ENCODE data around the gene C9orf50. TPM values are rescaled to one million over a fixed set of nuclear protein-coding genes. Genes with fewer than 3 reads are reported as not detected.

Gene C9orf50
- total RNA-seq, 1 donor, result not detected

DNA sequence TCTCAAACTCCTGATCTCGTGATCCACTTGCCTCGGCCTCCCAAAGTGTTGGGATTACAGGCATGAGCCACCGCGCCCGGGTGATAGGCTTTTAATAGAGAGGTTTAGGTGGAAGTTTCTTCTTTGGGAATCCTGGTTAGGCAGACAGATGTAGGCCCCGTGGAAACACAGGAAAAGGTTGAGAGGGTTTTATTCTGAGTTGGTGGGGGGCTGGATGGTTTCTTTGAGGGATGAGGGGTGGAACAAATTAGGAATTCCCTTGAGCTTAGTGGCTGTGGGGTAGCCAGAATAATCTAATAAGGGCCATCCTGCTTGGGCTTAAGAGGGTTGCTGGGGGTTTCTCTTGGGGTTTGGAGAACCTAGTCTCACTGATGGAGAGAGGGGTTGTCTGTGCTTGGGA lies 30.4 kb downstream of the C9orf50 start:
- TF ChIP-seq, protein P1, sequence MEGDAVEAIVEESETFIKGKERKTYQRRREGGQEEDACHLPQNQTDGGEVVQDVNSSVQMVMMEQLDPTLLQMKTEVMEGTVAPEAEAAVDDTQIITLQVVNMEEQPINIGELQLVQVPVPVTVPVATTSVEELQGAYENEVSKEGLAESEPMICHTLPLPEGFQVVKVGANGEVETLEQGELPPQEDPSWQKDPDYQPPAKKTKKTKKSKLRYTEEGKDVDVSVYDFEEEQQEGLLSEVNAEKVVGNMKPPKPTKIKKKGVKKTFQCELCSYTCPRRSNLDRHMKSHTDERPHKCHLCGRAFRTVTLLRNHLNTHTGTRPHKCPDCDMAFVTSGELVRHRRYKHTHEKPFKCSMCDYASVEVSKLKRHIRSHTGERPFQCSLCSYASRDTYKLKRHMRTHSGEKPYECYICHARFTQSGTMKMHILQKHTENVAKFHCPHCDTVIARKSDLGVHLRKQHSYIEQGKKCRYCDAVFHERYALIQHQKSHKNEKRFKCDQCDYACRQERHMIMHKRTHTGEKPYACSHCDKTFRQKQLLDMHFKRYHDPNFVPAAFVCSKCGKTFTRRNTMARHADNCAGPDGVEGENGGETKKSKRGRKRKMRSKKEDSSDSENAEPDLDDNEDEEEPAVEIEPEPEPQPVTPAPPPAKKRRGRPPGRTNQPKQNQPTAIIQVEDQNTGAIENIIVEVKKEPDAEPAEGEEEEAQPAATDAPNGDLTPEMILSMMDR (IDR thresholded peaks at IDR 0.05; ENCODE audit: insufficient read depth, low read length), result no peak
- no peak overlapping the region for H3K4me3 ChIP-seq (ENCODE audit: low read depth, low read length)
- DNase-seq (ENCODE audit: low read depth), result no peak

DNA sequence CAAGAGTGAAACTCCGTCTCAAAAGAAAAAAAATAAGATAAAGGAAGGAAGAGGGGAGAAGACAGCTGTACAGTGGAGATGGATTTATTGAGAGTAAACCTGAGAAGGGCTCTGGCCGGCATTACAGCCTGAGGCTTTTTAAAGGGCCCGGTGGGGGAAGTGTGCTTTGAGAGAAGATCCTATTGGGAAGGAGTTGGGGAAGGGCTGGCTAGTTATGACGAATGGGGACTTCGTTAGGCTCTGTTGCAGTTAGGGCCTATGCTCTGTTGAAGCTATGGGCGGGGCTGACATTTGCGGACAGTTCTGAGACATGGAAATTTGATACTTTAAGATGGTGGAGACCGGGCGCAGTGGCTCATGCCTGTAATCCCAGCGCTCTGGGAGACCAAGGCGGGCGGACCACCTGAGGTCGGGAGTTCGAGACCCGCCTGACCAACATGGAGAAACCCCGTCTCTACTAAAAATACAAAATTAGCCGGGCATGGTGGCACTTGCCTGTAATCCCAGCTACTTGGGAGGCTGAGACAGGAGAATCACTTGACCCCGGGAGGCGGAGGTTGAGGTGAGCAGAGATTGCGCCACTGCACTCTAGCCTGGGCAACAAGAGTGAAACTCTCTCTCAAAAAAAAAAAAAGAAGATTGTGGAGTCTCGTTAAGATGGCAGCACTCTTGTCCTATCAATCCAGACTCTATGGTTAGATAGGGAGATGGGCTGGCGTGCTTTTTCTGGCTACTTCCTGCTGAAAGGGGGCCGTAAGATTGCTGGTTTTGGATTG lies 33.2 kb downstream of the C9orf50 start:
- TF ChIP-seq, protein P1 (IDR thresholded peaks at IDR 0.05; ENCODE audit: insufficient read depth, low read length), result no peak
- no peak for DNase-seq (ENCODE audit: low read depth)
- H3K4me3 ChIP-seq (ENCODE audit: low read depth, low read length), result no peak overlapping the region

DNA sequence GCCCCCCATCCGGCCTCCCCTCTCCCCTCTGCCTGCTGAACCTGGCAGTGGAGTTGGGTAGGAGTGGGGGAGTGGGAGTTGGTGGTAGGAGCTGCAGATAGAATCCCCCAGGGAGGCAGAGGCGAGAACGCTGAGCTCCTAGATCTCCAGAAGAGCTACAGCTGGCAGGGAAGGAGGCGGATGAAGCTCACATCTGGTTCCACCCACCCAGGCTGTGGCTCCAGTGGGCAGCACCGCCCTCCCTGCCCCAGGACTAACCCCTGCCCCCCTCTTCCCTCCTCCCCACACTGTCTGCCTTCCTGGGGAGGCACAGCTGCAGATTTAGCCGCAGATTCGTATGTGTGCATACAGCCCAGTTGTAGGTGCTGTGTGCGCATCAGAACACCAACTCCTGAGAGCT lies 34.2 kb downstream of the C9orf50 start:
- TF ChIP-seq, protein P1 (IDR thresholded peaks at IDR 0.05; ENCODE audit: insufficient read depth, low read length), result no peak
- no peak for DNase-seq (ENCODE audit: low read depth)
- no peak overlapping the region for H3K4me3 ChIP-seq (ENCODE audit: low read depth, low read length)

DNA sequence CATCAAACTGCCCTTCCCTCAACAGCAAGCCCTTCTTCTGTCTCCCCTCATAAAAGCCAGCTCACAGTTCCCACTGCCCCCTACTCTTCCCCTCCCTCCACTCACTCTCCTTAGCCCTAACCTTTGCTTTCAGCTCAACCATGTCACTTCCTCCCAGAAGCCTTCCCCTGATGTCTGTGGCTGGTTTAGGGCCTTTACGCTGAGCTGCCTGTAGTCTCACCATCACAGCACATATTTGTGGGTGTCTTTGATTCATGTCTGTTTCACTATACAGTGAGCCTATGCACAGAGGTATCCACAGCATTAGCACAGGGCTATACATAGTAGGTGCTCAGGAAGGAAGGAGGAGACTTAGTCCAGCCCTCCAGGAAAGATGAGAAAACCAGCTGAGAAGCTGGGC lies 34.7 kb downstream of the C9orf50 start:
- TF ChIP-seq, protein P1 (IDR thresholded peaks at IDR 0.05; ENCODE audit: insufficient read depth, low read length), result no peak
- DNase-seq (ENCODE audit: low read depth), result no peak
- no peak overlapping the region for H3K4me3 ChIP-seq (ENCODE audit: low read depth, low read length)

DNA sequence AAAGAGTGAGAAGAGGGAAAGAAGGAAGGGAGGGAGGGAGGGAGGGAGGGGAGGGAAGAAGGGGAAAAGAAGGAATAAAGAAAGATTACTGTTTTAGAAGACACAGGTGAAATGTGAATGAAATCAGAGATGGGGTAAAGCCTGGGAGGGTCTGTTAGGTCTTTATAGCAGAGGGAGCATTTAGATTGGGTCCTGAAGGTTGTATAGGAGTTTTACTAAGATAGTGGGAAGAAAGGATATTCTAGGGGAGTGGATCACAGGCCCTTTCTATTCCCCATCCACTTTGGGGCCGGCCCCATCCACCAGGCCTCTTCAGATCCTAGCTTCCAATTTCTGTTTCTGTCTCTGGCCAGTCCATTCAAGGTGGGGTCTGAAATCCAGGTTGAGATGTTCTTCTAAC lies 35.5 kb downstream of the C9orf50 start:
- DNase-seq (ENCODE audit: low read depth), result no peak
- no peak overlapping the region for H3K4me3 ChIP-seq (ENCODE audit: low read depth, low read length)
- TF ChIP-seq, protein P1 (IDR thresholded peaks at IDR 0.05; ENCODE audit: insufficient read depth, low read length), result no peak

DNA sequence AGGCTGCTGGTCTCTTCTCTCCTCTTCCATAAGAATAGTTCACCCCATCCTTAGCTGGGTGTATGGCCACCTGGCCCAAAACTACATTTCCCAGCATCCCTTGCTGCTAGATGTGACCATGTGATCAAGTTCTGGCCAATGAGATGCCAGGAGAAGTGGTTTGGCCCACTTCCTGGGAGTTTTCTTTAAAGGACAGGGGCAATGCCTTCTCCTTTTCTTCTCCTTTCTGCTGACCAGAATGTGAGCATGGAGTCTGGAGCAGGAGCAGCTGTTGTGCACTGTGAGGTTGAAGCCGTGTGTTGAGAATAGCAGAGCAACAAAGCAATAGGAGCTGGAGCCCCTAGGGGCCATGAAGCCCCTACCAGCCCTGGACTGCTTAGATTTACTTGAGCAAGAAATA lies 36.8 kb downstream of the C9orf50 start:
- TF ChIP-seq, protein P1 (IDR thresholded peaks at IDR 0.05; ENCODE audit: insufficient read depth, low read length), result no peak
- H3K4me3 ChIP-seq (ENCODE audit: low read depth, low read length), result no peak overlapping the region
- DNase-seq (ENCODE audit: low read depth), result peak; percentile 90

Data from fibroblast of the aortic adventitia (primary cell).